Testis (tissue), 3 donors: ENCODE data around the gene CTXND1. TPM values are rescaled to one million over a fixed set of nuclear protein-coding genes. Genes with fewer than 3 reads are reported as not detected.

ENCODE experiments used
- DNase-seq: peaks from one replicate; pipeline ENCODE4 v3.0.0-alpha.2; 2019
- H3K27ac ChIP-seq, 2 donors: fragments of 200-600 bp; sonication (generic); one replicate each; pipeline ENCODE4 v1.5.1; 2019
- H3K27me3 ChIP-seq: fragments of 200-600 bp; sonication (generic); one replicate; pipeline ENCODE4 v1.5.1; 2019
- H3K36me3 ChIP-seq: fragments of 200-600 bp; sonication (generic); one replicate; pipeline ENCODE4 v1.5.1; 2017; ENCODE audit warnings: low read depth; ENCODE audit errors: missing control alignments
- H3K4me1 ChIP-seq: fragments of 200-600 bp; sonication (generic); one replicate; pipeline ENCODE4 v1.5.1; 2019
- H3K4me3 ChIP-seq, 2 donors: fragments of 200-600 bp; sonication (generic); one replicate each; pipeline ENCODE4 v1.5.1; 2017 to 2019
- H3K9me3 ChIP-seq: fragments of 200-600 bp; sonication (generic); one replicate; pipeline ENCODE4 v1.5.1; 2017
- POLR2A ChIP-seq: fragments of 450-650 bp; IDR thresholded peaks from one replicate; pipeline ENCODE4 v1.6.1; 2017; ENCODE audit warnings: antibody characterized with exemption, mild to moderate bottlenecking, moderate library complexity
- WGBS, 2 donors: methylation state at CpG; one replicate each; pipeline ENCODE4 v1.1.5; 2018; 5-methylcytosine and 5-hydroxymethylcytosine counted together
- intact Hi-C: fragments of 100-400 bp; cut with DNase I; formaldehyde crosslinking; loops from one replicate; pipeline ENCODE4 v1.15.1; 2023; ENCODE audit warnings: low total_unique reads
- polyA plus RNA-seq: library from polyadenylated mRNA; stranded (reverse); fragments of 350-450 nt; fragmentation: Illumina TruSeq; extraction: RNeasy Lipid Tissue Mini Kit (QIAGEN cat#74804); gene quantifications from one replicate; pipeline ENCODE4 v1.2.3, GENCODE V29; 2014; ENCODE audit warnings: low read depth, low replicate concordance; ENCODE audit not compliant: insufficient read depth
- total RNA-seq, 2 donors: library from RNA; depleted of rRNA; stranded (reverse); fragments of >200 nt; gene quantifications; one replicate each; pipeline ENCODE4 v1.2.3, GENCODE V29; 2016
- TF ChIP-seq, protein P1 (sequence below), 3 experiments: fragments of 450-650 bp in 2 of 3; fragments of 200-600 bp in 1 of 3; sonication (generic) in 1 of 3; IDR thresholded peaks; one replicate each; pipeline ENCODE4 v1.5.1; 2016 to 2019; ENCODE audit warnings: antibody characterized with exemption in 3 of 3, mild to moderate bottlenecking in 2 of 3, moderate library complexity in 1 of 3

The CTXND1 gene
- total and polyA plus RNA-seq, 3 donors from 2014 or later = 0.06 to 1.6 TPM; not detected in 1

DNA sequence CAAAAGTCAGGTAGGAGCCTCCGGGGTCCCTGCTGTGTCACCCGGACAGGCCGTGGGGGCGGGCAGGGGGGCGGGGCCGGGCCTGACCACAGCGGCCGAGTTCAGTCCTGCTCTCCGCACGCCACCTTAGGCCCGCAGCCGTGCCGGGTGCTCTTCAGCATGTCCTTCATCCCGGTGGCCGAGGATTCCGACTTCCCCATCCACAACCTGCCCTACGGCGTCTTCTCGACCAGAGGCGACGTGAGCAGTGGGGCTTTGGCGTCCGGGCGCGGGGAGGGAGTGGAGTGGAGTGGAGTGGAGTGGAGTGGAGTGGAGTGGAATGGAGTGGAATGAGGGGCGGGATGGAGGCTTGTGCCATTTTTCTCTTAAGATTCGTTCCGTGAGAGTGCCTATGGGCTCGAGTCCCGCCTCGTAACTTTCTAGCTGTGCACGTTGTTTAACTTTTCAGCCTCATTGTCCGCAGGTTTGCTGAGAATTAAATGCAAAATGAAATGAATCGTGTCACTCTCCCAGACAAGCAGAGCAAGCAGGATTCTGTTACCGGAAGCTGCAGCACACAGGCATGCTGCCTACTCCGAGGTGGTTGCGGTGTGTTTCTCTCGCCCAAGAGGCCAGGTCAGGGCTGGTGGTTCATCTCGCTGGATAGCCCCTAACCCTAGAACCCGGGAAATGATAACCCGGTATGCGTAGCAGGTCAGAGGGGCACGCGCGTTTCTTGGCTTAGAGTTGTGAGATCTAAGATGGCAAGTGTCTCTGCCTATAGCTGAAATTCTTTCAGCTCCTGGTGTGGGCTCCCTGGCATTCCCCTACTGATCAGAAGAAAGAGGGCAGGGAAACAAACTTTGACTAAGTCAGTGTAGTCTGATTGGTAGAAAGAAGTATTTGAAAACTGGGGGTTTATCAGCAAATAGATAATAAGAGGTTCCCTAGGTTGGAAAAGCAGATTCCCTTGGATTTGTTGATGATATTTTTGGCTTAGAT, 98.8 kb downstream of the CTXND1 start, which contains the start of gene FAH:
Gene FAH, plus strand, starts transcription at position 104 of the 981 bp plus-strand sequence. Its CDS starts 56 bp downstream, at position 160.
- WGBS, 2 donors = 2% methylated on average over 40 to 44 of the region's 45 CpGs
- no peaks in the 10 kb centered on the region for H3K27me3 ChIP-seq
- H3K36me3 ChIP-seq = no peaks in the 10 kb centered on the region
- peaks cover 27% of the 10 kb centered on the region for H3K4me1 ChIP-seq
- H3K4me3 ChIP-seq = peak within 1 kb of the TSS; percentile 62 to 79
- H3K9me3 ChIP-seq = no peaks in the 10 kb centered on the region
- peak within 1 kb of the TSS; percentile 77 to 86 for H3K27ac ChIP-seq
- DNase-seq = no peak
- intact Hi-C loops = no loop called here
- no peak for TF ChIP-seq POLR2A
- TF ChIP-seq, protein P1, sequence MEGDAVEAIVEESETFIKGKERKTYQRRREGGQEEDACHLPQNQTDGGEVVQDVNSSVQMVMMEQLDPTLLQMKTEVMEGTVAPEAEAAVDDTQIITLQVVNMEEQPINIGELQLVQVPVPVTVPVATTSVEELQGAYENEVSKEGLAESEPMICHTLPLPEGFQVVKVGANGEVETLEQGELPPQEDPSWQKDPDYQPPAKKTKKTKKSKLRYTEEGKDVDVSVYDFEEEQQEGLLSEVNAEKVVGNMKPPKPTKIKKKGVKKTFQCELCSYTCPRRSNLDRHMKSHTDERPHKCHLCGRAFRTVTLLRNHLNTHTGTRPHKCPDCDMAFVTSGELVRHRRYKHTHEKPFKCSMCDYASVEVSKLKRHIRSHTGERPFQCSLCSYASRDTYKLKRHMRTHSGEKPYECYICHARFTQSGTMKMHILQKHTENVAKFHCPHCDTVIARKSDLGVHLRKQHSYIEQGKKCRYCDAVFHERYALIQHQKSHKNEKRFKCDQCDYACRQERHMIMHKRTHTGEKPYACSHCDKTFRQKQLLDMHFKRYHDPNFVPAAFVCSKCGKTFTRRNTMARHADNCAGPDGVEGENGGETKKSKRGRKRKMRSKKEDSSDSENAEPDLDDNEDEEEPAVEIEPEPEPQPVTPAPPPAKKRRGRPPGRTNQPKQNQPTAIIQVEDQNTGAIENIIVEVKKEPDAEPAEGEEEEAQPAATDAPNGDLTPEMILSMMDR (IDR thresholded peaks at IDR 0.05) = no peak

DNA sequence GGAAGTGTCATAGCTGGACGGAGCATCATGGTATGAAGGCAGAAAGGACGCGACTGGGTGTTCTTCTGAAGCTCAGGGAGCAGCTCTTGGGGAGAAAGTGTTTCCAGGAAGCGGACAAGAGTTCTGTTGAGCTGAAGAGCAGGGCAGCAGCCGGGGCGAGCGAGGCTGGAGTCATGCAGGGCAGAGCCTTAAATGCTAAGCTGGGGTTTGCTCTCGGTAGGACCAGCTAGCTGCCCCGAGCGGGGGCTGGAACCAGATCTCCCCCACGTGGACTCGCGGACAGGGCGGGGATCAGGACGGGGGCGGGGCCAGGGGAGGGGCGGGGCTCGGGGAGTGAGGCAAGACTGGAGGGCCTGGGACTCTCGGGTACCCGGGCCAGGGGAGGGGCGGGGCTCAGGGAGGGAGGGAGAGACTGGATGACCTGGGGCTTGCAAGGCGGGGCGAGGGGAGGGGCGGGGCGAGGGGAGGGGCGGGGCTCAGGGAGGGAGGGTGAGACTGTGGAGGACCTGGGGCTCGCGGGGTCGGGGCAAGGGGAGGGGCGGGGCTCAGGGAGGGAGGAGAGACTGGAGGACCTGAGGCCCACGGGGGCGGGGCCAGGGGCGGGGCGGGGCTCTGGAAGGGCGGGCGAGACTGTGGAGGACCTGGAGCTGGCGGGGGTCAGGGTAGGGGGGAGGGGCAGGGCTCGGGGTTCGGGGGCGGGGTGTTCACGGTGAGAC, 99.7 kb downstream of the CTXND1 start:
- 1 to 3% methylated on average over 22 to 24 of the region's 41 CpGs for WGBS, 2 donors
- TF ChIP-seq, protein P1 (IDR thresholded peaks at IDR 0.05) = no peak
- TF ChIP-seq POLR2A = no peak
- intact Hi-C loops = no loop called here

DNA sequence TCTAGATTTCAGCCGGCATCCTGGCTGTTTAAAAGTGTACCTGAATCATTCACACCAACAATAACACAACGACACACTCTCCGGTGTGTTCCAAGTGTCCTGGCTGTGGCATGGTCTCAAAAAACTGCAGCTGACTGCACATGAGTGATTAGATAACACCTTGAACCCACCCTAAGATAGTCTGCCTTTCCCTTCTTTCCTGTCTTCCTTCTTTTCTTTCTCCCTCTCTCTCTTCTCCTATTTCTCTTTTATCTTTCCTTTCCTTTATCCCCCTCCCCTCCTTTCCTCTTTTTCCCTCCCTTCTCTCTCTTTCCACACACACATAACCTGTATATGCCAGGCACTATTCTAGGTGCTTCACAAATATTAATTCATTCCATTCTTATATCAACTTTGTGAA, 100.4 kb downstream of the CTXND1 start:
- no peak for DNase-seq
- Histone ChIP-seq H3K27me3 (no peaks in the 10 kb centered on the region), H3K36me3 (no peaks in the 10 kb centered on the region), H3K9me3 (no peaks in the 10 kb centered on the region), H3K27ac (peak overlapping the region in 1 of 2 donors; percentile 63), H3K4me3 (no peak overlapping the region), H3K4me1 (peaks cover 25% of the 10 kb centered on the region)
- 33 to 37% methylated on average over 3 of the region's 3 CpGs for WGBS, 2 donors
- intact Hi-C loops = no loop called here
- TF ChIP-seq, protein P1 (IDR thresholded peaks at IDR 0.05) = no peak
- TF ChIP-seq POLR2A = no peak

More for the DNA sequence above, 99.7 kb downstream of the CTXND1 start:
- Histone ChIP-seq H3K36me3 (no peaks in the 10 kb centered on the region), H3K27ac (peak overlapping the region; percentile 77 to 86), H3K9me3 (no peaks in the 10 kb centered on the region), H3K4me1 (peaks cover 27% of the 10 kb centered on the region), H3K4me3 (peak overlapping the region; percentile 62 to 79), H3K27me3 (no peaks in the 10 kb centered on the region)
- peak; percentile 97 for DNase-seq

DNA sequence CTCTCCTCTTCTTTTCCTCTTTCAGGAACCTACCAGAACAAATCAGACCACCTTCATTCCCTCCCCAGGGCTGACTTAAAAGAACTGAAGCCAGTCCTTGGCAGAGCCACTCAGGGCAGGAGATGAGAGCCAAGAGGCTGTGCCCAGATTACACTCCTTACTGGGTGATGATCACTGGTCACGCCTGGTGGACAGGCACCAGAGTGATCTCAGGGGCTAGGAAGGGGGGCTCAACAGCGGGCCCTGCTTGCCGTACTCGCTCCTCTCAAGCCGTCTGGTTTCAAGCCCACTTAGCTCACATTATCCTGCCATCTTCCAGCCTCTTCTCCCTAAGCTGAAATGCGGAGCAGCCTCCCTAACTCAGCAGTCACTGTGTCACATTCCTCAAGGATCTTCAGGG, 100.9 kb downstream of the CTXND1 start:
- Histone ChIP-seq H3K4me3 (no peak overlapping the region), H3K36me3 (no peaks in the 10 kb centered on the region), H3K9me3 (no peaks in the 10 kb centered on the region), H3K27me3 (no peaks in the 10 kb centered on the region), H3K27ac (no peak overlapping the region), H3K4me1 (peaks cover 20% of the 10 kb centered on the region)
- no peak for DNase-seq
- WGBS, 2 donors = 65% methylated on average over 6 of the region's 6 CpGs
- no peak for TF ChIP-seq POLR2A
- TF ChIP-seq, protein P1 (IDR thresholded peaks at IDR 0.05) = no peak
- intact Hi-C loops = no loop called here

Other genes with a start within 250 kb of the CTXND1 start
- gene ZFAND6, start 192.5 kb downstream of the CTXND1 start, total RNA-seq = 100 to 1,000 TPM; 220 to 255 TPM
- gene ZFAND6, start 192.5 kb downstream of the CTXND1 start, polyA plus RNA-seq = 251 TPM
- 10 to 100 TPM; 58.4 to 75.0 TPM for gene FAH, start 99.2 kb downstream of the CTXND1 start, total RNA-seq
- gene FAH, start 99.2 kb downstream of the CTXND1 start, polyA plus RNA-seq = 49.0 TPM
- gene ARNT2, start 152.2 kb upstream of the CTXND1 start, total RNA-seq = 10 to 100 TPM; 50.2 to 58.7 TPM
- gene ARNT2, start 152.2 kb upstream of the CTXND1 start, polyA plus RNA-seq = 34.3 TPM